Stimulated activated CD8-positive, alpha-beta memory T cell treated with anti-CD3 and anti-CD28 coated beads, Interleukin-15, amount 100 ng/mL, for 1 hour (primary cell): ENCODE measurements around the gene MMP23B.
"Not testable (repeated sequence)": the region's sequence is repeated elsewhere in the genome, so short reads cannot be mapped to it uniquely, and the experiment has no call there.

Source experiments
- DNase-seq: peaks from one replicate; pipeline ENCODE4 v3.0.0-alpha.2; 2020; ENCODE audit warnings: low read depth

Gene MMP23B

DNA sequence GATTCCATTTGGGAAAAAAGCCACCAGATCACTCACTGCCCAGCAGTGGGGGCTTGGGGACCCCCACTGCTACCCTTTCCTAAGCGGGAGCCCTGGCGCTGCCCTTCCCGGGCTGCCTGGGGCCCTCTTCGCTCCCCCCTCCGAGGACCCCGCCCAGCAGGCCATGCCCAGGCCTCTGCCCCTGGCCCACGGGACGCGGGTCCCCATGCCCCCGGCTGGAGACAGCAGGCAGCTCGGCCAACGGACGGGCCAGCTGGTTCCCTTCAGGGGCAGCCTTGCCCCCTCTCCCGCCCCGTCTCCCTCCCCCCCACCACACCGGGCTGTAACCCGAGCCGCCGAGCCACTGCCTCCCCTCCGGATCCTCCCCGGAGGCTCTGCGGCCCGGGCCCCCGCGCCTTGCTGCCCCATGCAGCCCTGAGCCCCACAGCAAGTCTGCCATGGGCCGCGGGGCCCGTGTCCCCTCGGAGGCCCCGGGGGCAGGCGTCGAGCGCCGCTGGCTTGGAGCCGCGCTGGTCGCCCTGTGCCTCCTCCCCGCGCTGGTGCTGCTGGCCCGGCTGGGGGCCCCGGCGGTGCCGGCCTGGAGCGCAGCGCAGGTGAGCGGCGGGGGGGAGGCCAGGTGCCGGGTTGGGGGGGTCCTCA, at the start of gene MMP23B:
MMP23B (plus strand) TSS at position 392 of the 639 bp plus-strand sequence; CDS start at position 438, 46 bp downstream.
- DNase-seq, result no peak

DNA sequence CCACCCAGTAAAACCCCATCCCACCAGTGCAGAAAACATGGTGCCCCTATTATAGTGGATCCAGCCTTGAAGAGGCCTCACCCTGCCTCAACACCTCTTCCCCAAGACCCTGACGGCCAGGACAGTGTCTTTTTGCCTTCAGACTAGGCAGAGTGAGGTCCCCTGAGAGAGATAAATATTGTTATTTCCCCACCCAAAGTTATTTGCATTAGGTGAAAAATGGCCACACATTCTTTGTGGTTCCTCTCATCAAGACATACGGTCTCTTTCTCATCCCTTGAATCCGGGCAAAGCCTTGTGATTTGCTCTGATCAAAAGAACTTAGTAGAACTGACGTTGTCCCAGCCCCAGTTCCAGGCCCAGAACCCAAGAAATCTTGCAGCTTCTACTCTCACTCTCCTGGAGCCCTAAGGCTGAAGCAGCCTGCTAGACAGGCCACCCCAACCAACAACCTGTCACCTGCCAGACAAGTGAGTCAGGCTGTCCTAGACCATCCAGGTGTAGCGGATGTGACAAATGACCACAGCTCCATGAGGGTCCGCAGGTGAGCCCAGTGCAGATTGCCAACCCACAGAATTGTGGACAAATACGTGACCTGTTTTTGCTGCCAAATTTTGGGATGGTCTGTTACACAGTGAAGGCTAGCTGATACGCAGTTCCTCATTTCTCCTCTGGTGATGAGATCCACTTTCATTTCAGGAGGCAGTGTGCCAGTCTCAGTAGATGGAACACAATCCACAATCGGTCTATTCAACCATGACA, 49.2 kb upstream of the MMP23B start:
- no peak for DNase-seq

GRCh38 chr1:1583347-1584010, 48.5 kb upstream of the MMP23B start:
- no peak for DNase-seq

DNA sequence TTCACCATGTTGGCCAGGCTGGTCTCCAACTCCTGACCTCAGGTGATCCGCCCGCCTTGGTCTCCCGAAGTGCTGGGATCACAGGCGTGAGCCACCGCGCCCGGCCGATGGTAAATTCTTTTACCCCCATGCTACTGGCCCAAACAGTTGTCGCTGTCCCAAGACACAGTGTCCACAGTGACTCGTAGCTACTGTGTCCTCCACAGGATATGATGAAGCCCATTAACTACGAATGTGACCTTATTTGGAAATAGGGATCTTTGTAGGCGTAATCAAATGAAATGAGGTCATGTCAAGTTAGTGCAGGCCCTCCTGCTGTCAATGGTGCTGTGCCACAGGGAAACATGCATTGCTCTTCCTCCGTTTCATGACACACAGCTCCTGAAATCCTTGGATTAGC, 40.5 kb upstream of the MMP23B start:
- DNase-seq, result no peak

DNA sequence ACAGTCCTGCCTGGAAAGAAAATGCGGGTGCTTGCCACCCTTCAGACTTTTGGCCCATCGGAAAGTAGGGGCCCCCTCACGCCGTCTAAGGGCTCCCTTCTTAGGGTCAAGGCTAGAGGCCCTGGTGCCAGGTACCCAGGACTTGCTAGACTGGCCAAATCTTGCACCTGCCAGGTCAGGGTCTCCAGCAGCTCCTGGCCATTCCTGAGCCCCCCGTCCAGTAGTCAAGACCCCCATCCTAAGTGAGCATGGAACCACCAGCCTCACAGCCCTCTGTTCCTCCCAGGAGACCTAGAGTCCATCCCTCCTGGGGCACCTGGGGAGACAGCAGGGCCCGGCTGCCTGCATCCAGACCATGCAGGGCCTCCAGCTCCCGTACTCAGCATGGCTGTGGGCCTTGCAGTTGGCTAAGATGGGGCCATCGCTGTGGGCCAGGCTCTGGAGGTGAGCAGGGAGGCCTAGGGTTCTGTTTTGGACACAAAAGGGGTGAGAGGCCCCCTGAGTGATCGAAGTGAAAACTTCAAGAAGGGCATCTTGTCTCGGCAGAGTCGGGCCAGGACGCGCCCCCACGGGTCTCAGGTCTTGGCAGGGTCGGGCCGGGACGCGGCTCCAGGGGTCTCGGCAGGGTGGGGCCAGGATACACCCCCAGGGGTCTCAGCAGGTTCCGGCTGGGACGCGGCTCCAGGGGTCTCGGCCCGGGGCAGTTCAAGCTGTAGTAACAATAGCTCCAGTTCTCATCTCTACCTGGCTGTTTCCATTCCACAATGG, 38.0 kb upstream of the MMP23B start:
- no peak for DNase-seq

DNA sequence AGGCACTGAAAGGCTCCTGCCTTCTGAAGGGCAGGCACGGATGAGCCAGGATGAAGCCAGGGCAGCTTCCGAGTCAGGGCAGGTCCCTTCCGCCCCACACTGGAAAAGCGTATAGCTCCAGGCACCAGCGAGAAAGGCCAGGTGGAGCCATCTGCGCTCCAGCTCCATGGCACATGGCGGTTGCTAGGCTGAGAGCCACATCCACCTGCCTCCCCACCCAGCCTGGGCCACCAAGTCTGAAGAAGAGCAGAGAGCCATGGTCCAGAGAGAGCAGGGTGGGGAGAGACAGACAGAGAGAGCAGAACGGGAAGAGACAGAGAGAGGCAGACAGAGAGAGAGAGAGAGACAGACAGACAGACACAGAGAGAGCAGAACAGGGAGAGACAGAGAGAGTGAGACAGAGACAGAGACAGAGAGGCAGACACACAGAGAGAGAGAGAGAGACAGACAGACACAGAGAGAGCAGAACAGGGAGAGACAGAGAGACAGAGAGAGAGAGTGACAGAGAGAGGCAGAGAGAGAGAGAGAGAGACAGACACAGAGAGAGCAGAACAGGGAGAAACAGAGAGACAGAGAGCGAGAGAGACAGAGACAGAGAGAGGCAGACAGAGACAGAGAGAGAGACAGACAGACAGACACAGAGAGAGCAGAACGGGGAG, 37.2 kb upstream of the MMP23B start:
- DNase-seq, result no peak

- not testable (repeated sequence) for DNase-seq
Measured at GRCh38 chr1:1595341-1595740, 36.6 kb upstream of the MMP23B start.

DNA sequence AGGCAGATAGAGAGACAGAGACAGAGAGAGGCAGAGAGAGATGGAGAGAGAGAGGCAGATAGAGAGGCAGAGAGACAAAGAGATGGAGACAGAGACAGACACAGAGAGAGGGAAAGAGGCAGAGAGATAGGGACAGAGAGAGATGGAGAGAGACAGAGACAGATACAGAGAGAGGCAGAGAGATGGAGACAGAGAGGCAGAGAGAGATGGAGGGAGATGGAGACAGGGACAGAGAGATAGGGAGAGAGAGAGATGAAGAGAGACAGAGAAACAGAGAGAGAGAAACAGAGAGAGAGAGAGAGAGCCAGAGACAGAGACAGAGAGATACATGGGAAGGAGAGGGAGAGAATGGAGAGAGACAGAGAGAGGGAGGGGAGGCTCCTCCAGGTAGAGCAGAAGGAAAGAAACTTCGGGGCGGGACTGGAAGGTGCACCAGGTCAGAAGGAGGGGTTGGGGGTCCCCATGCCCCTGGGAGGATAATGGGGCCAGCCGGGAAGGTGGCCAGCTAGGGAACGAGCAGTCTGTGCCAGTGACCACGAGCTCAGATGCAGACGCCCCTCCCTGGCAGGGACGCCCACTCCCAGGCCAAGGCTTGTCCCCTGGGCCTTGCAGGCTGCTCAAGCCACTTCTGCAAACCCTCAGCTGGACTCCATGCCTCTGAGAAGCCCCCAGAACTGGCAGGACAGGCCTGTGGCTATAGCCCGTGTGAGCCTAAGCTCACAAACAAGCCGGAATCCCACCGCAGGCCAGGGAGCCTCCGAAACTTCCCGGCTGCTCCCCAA, 35.3 kb upstream of the MMP23B start:
- no peak for DNase-seq

DNA sequence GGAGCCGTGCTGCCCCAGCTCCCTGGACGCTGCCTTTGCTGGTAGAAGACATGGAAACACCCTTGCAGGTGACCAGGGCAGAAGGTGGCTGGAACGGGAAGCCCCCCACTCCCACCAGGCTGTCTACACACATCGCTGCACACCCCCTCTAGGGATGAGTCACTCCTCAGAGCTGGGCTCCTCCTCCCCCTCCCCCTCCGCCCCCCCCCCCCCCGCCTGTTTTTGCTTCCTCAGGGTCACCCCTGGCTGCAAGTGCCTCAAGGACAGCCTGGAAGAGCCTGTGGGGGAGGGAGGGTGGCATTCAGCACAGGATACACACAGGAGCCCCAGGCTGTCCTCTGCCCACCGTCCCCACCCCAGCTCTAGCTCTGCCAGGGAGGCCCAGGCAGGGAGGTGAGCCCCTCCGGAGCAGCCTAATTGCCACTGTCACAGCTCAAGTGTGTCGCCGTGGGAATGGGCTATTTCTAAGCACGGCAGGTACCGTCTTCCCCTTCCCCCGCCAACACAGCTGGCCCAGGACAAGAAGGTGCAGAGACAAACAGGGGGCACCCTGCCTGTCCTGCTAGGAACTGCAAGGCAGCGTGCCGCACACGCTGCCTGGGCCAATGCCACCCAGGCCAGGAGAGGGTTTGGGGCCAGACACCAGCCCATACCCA, 34.6 kb upstream of the MMP23B start:
- DNase-seq, result no peak

GRCh38 chr1:1598051-1598719, 33.8 kb upstream of the MMP23B start:
- DNase-seq, result no peak

DNA sequence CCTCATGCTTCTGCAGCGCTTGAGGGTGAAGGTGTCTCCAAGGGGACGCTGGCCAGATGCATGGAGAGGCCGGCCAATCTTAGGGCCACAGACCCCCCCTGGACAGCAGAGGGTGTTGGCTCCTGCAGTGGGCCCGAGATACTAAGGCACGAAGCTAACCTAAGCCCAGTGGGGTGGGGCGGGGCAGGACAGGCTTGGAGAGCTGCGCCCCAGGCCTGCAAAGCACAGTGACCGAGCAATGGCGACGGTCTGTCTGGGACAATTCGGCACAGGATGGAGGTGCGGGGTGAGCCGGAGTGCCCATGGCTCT, 33.3 kb upstream of the MMP23B start:
- DNase-seq, result no peak

DNA sequence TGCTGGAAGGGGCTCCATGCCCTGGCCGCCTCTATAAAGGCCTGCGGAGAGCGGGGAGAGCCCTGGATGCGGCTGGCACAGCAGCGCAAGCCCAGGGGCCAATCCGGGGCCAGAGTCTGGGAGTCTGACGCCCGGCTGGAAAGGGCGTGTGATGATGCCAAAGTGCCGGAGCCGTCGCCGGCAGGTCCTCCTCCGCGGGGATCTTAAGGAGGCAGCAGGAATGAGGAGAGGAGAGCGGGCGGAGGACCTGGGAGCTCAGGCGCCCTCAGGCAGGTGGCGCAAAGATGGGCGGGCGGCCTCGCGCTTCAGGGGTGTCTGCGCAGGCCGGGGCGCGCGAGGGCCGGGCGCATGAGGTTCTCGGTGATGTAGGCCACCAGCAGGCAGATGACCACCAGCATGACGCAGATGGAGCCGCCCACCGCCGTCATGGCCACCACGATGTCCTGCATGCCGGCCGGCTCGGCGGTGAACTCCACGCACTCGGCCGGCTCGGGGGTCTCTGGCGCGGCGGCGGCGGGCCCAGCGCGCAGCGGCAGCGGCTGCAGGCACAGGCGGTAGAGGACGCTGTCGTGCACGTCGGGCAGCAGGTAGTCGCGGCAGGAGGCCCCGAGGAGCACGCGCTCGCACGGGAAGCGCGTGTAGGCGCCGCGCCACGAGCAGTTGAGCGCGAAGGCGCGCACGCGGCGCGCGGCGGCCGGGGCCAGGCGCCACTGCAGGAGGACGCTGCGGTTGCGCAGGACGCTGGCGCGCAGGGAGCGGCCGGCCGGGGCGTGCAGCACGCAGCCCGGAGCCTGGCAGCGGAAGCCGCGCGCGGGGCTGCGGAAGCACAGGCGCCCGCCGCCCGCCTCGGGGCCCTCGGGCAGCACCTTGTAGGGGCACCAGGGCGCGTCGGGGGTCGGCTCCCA, 32.7 kb upstream of the MMP23B start:
- no peak for DNase-seq

DNA sequence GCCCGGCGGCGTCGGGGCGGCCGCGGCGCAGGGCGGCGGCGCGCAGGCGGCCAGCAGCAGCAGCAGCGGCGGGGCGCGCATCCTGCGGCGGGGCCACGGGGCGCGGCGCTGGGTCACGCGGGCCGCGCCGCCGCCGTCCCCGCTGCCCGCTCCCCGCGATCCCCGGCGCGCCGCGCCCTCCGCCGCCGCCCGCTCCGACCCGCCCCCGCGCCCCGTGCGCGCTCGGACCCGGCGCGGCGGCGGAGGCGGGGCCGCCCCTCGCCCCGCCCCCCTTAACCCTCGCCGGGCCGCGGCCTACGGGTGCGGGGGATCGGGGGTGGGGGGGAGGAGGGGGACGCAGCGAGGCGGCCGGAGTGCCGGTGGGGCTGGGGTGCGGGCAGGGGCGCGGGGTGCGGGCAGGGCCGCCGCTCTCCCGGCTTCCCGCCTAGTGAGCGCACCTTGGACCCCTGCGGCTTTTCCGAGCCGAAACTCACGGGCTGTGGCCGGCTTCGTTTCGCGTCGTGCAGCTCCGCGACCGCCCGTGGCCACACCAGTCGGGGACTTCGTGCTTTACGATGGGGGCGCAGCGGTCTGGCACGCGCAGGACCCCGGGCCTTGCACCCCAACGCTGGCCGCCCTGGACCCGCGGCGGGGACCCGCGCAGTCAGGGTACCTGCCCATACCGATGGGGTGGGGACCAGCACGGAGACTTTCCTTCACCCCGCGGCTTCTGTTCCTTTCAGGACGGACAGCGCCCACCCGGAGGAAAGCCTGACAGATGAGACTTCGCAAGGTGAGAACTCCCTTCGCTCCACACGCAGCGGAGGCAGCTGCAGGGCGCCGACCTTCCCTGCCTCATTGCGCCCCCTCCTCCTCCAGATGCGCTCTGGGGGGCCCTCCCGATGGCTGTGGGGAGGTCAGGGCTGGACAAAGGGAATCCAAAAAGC, 31.8 kb upstream of the MMP23B start, which contains the start of gene FNDC10:
FNDC10 (minus strand) TSS at position 201 of the 926 bp plus-strand sequence; CDS start at position 81, 120 bp downstream.
- DNase-seq, result no peak

DNA sequence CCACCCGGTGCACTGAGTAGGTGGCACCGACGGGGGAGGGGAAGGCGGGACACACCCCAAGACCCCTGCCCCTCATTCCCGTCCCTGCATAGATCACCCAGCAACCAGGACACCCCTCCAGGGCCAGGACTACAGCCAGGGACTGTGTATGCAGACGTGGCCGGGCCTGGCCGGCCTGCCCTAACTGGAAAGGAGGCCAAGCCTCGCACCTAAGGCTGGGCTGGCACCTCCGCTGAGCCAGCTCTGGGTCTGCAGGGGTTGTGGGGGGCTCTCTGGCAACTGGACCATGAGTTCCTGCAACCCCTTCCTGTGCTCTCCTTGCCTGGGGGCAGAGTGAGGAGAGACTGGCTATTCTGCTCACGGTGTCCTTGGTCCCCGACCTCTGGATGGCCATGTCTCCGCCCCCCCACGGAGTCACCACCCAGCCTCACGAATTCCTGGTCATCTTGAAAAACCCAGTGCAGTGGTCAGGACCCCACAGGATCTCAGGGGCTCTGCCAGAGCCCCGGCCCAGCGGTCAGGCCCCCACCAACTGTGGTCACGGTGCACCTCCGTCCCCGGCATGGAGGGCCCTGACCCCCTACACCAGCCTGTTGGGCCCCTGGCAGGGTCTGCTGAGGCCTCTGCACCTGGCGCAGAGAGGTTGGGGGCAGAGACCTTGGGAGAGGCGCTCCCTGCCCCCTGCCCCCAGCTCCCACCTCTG, 31.0 kb upstream of the MMP23B start:
- no peak for DNase-seq

DNA sequence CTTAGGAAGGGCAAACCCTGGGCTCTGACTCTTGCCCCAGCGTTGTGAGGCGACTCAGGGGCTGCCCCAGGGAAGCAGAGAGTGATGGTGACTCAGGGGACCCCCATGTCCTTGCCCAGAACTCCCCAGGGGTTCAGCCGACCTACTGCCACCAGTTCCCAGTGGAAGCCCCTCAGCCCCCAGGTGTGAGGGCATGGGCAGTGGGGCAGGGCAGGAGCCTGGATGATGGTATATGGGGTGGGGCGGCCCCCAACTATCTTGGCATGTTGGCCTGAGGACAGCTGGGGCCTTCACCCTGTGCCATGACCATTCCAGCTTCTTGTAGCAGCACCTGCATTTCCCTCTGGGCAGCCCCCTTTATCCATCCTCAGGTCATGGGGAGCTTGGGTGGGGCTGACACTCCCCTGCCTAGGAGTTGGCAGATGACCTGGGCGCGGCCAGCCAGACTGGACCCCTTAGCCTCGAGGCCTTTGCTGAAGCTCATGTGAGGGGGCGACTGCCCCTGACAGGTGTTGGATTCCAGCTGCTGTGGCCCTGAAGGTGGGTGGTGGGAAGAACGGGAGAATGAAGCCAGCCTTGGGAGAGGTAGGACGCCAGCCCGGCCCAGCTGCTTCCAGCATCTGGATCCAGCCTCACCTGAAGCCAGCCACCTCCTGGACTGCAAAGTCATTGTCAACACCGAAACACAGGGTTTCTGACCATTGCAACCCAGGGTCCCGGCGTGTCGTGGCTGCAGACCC, 30.2 kb upstream of the MMP23B start:
- DNase-seq, result no peak

GRCh38 chr1:1602304-1602967, 29.5 kb upstream of the MMP23B start:
- no peak for DNase-seq
